Measurements from ENCODE around the gene ARL4D. TPM values are rescaled to one million over a fixed set of nuclear protein-coding genes. Genes with fewer than 3 reads are reported as not detected.

The ARL4D gene
- total RNA-seq, 1 experiment from 2014 or later = 19.9 TPM

DNA sequence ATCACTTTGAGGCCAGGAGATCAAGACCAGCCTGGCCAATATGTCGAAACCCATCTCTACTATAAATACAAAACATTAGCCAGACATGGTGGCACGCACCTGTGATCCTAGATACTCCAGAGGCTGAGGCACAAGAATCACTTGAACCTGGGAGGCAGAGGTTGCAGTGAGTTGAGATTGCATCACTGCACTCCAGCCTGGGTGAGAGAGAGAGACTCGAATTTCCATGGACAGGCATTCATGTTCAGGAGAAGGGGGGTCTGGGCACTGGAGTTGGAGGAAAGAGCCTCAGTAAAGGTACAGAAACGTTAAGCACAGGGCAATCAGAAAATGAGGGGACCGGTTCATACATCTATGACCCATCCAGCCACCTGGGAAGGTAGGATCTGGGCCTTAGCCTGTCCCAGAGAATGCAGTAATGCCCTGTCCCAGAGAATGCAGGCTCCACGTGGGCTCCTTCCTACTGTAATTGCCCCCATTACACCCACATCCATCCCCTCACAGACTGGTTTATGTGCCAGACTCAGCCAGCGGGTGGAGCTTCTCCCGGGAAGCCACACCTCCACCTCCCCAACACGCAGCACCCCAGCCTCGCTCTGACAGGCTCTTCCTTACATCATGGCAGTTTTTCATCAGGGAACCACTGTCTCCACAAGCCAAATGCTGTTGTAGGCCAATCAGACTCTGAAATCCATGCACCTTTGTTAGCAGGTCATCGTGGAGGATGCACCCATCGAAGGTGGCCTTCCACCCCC lies 21.6 kb upstream of the ARL4D start:
- intact Hi-C loops (cut with micrococcal nuclease; ENCODE audit: unreplicated experiment) = no loop called here
- H3K4me3 ChIP-seq (ENCODE audit: low read depth, low read length) = no peak overlapping the region
- H3K4me1 ChIP-seq = peaks cover 5% of the 10 kb centered on the region
- Mint-ChIP-seq H3K4me3 (ENCODE audit: unreplicated experiment) (no peak overlapping the region), H3K27me3 (ENCODE audit: insufficient read depth, unreplicated experiment) (no peaks in the 10 kb centered on the region), H3K9me3 (ENCODE audit: unreplicated experiment) (peaks cover 21% of the 10 kb centered on the region), H3K4me1 (ENCODE audit: low read depth, unreplicated experiment) (peaks cover 5% of the 10 kb centered on the region), H3K36me3 (ENCODE audit: insufficient read depth, unreplicated experiment) (peaks cover 19% of the 10 kb centered on the region), H3K27ac (ENCODE audit: unreplicated experiment) (no peak overlapping the region)
- H3K9me3 ChIP-seq = peaks cover 20% of the 10 kb centered on the region
- H3K36me3 ChIP-seq (ENCODE audit: control insufficient read depth, insufficient read depth, low read length) = no peaks in the 10 kb centered on the region; the same call in 1 of the 2 replicates
- ChIA-PET CTCF (no interaction called here), POLR2A (interaction anchor here (0.7 kb wide), 1 partner anchor 103 kb away, joined by 4 read pairs; no protein-coding TSS in a partner anchor)
- DNase-seq = no peak
- TF ChIP-seq, protein P1, sequence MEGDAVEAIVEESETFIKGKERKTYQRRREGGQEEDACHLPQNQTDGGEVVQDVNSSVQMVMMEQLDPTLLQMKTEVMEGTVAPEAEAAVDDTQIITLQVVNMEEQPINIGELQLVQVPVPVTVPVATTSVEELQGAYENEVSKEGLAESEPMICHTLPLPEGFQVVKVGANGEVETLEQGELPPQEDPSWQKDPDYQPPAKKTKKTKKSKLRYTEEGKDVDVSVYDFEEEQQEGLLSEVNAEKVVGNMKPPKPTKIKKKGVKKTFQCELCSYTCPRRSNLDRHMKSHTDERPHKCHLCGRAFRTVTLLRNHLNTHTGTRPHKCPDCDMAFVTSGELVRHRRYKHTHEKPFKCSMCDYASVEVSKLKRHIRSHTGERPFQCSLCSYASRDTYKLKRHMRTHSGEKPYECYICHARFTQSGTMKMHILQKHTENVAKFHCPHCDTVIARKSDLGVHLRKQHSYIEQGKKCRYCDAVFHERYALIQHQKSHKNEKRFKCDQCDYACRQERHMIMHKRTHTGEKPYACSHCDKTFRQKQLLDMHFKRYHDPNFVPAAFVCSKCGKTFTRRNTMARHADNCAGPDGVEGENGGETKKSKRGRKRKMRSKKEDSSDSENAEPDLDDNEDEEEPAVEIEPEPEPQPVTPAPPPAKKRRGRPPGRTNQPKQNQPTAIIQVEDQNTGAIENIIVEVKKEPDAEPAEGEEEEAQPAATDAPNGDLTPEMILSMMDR (IDR thresholded peaks at IDR 0.05; ENCODE audit: insufficient read depth in 1 of 2, low read depth in 1 of 2, low read length in 1 of 2, severe bottlenecking in 1 of 2, unreplicated experiment in 1 of 2) = no peak
- BruUV-seq (replicated peaks) = no TSS peak
- no peaks in the 10 kb centered on the region for H3K27me3 ChIP-seq (replicated peaks; ENCODE audit: control insufficient read depth, insufficient read depth, low read length)

DNA sequence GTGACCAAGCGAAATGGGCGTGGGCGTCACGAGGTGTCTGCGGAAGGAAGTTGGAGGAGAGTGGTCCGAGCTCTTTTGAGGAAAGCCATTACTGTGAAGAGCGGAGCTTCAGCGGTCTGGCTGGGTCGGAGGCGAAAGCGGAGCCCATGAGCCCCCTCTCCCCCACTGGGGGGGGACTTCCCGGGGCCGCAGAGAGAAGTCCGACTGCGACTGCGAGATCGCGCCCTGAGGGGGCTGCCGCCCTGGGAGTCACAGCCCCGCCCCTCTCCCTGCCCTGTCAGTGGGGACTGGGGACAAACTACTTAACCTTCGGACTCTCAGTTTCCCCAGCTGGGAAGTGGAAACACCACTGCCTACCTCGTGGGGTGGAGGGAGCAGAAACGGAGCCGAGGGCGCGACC lies 20.0 kb upstream of the ARL4D start:
- Histone ChIP-seq H3K4me3 (ENCODE audit: low read depth, low read length) (no peak overlapping the region), H3K27me3 (replicated peaks; ENCODE audit: control insufficient read depth, insufficient read depth, low read length) (no peaks in the 10 kb centered on the region), H3K4me1 (no peaks in the 10 kb centered on the region), H3K36me3 (ENCODE audit: control insufficient read depth, insufficient read depth, low read length) (no peaks in the 10 kb centered on the region; the same call in 1 of the 2 replicates), H3K9me3 (peaks cover 20% of the 10 kb centered on the region)
- no TSS peak for BruUV-seq (replicated peaks)
- no peak for DNase-seq
- Mint-ChIP-seq H3K4me1 (ENCODE audit: low read depth, unreplicated experiment) (peaks cover 2% of the 10 kb centered on the region), H3K36me3 (ENCODE audit: insufficient read depth, unreplicated experiment) (peaks cover 19% of the 10 kb centered on the region), H3K27me3 (ENCODE audit: insufficient read depth, unreplicated experiment) (no peaks in the 10 kb centered on the region), H3K27ac (ENCODE audit: unreplicated experiment) (no peak overlapping the region), H3K9me3 (ENCODE audit: unreplicated experiment) (peaks cover 21% of the 10 kb centered on the region), H3K4me3 (ENCODE audit: unreplicated experiment) (no peak overlapping the region)
- TF ChIP-seq, protein P1 (IDR thresholded peaks at IDR 0.05; ENCODE audit: insufficient read depth in 1 of 2, low read depth in 1 of 2, low read length in 1 of 2, severe bottlenecking in 1 of 2, unreplicated experiment in 1 of 2) = no peak
- POLR2A ChIA-PET = no interaction called here
- CTCF ChIA-PET = interaction anchor here (0.6 kb wide), 1 partner anchor 10 kb away, joined by 7 read pairs; no protein-coding TSS in a partner anchor
- intact Hi-C loops (cut with micrococcal nuclease; ENCODE audit: unreplicated experiment) = no loop called here

DNA sequence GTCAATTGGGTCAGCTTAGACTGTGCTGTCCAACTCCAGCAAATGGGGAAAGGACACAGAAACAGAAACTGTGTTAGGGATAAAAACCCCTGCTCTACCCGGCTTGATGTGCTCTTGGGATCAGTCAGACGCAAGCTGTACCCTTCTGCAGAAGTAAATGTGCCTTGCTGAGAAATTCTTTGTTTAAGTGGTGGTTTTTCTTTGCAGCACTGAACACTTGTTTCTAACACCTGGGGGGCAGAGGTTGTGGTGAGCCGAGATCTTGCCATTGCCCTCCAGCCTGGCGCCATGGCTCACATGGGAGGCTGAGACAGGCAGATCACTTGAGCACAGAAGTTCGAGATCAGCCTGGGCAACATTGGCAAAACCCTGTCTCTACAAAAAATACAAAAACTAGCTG lies 18.5 kb upstream of the ARL4D start:
- Histone ChIP-seq H3K4me3 (ENCODE audit: low read depth, low read length) (no peak overlapping the region), H3K36me3 (ENCODE audit: control insufficient read depth, insufficient read depth, low read length) (no peaks in the 10 kb centered on the region; the same call in 1 of the 2 replicates), H3K9me3 (peaks cover 20% of the 10 kb centered on the region), H3K27me3 (replicated peaks; ENCODE audit: control insufficient read depth, insufficient read depth, low read length) (no peaks in the 10 kb centered on the region), H3K4me1 (peaks cover 12% of the 10 kb centered on the region; the same call in 1 of the 2 replicates)
- TF ChIP-seq, protein P1 (IDR thresholded peaks at IDR 0.05; ENCODE audit: insufficient read depth in 1 of 2, low read depth in 1 of 2, low read length in 1 of 2, severe bottlenecking in 1 of 2, unreplicated experiment in 1 of 2) = no peak
- Mint-ChIP-seq H3K27me3 (ENCODE audit: insufficient read depth, unreplicated experiment) (no peaks in the 10 kb centered on the region), H3K36me3 (ENCODE audit: insufficient read depth, unreplicated experiment) (peaks cover 19% of the 10 kb centered on the region), H3K4me3 (ENCODE audit: unreplicated experiment) (no peak overlapping the region), H3K27ac (ENCODE audit: unreplicated experiment) (no peak overlapping the region), H3K4me1 (ENCODE audit: low read depth, unreplicated experiment) (peaks cover 17% of the 10 kb centered on the region), H3K9me3 (ENCODE audit: unreplicated experiment) (peaks cover 21% of the 10 kb centered on the region)
- no peak for DNase-seq
- POLR2A ChIA-PET = interaction anchor here (1.4 kb wide), 1 partner anchor 12 kb away, joined by 4 read pairs; no protein-coding TSS in a partner anchor
- intact Hi-C loops (cut with micrococcal nuclease; ENCODE audit: unreplicated experiment) = no loop called here
- BruUV-seq (replicated peaks) = no TSS peak
- CTCF ChIA-PET = no interaction called here

All from Caco-2 (cell line).